Activated naive CD4-positive, alpha-beta T cell treated with anti-CD3 and anti-CD28 coated beads, Interleukin-2, amount 50 U/mL, for 16 hours (primary cell): ENCODE measurements around the gene XDH.

Experiments
- DNase-seq: peaks from one replicate; pipeline ENCODE4 v3.0.0-alpha.2; 2020

XDH gene

GRCh38 chr2:31363956-31364750, 50.4 kb downstream of the XDH start:
- DNase-seq = no peak

GRCh38 chr2:31362581-31362980, 52.0 kb downstream of the XDH start:
- DNase-seq = no peak

GRCh38 chr2:31359229-31359628, 55.3 kb downstream of the XDH start:
- no peak for DNase-seq

GRCh38 chr2:31354837-31355236, 59.7 kb downstream of the XDH start:
- DNase-seq = no peak

GRCh38 chr2:31353179-31353578, 61.4 kb downstream of the XDH start:
- DNase-seq = no peak

- DNase-seq = no peak
Measured at GRCh38 chr2:31349684-31350083, 64.9 kb downstream of the XDH start.

- no peak for DNase-seq
Measured at GRCh38 chr2:31349160-31349559, 65.4 kb downstream of the XDH start.

GRCh38 chr2:31348618-31349017, 65.9 kb downstream of the XDH start:
- no peak for DNase-seq

- DNase-seq = no peak
Measured at GRCh38 chr2:31347750-31348149, 66.8 kb downstream of the XDH start.

GRCh38 chr2:31347319-31347718, 67.2 kb downstream of the XDH start:
- no peak for DNase-seq

- no peak for DNase-seq
Measured at GRCh38 chr2:31344447-31344846, 70.1 kb downstream of the XDH start.

GRCh38 chr2:31341351-31341750, 73.2 kb downstream of the XDH start:
- no peak for DNase-seq

- no peak for DNase-seq
Measured at GRCh38 chr2:31339696-31340095, 74.8 kb downstream of the XDH start.

- DNase-seq = no peak
Measured at GRCh38 chr2:31337860-31338259, 76.7 kb downstream of the XDH start.

GRCh38 chr2:31337197-31337596, 77.3 kb downstream of the XDH start:
- no peak for DNase-seq

- no peak for DNase-seq
Measured at GRCh38 chr2:31335921-31336585, 78.5 kb downstream of the XDH start.

- no peak for DNase-seq
Measured at GRCh38 chr2:31334311-31335026, 80.1 kb downstream of the XDH start.

- DNase-seq = peak; percentile 73
Measured at GRCh38 chr2:31333527-31334183, 80.9 kb downstream of the XDH start.

- DNase-seq = no peak
Measured at GRCh38 chr2:31333046-31333445, 81.5 kb downstream of the XDH start.

- no peak for DNase-seq
Measured at GRCh38 chr2:31332521-31332920, 82.0 kb downstream of the XDH start.

- DNase-seq = no peak
Measured at GRCh38 chr2:31331156-31331555, 83.4 kb downstream of the XDH start.

GRCh38 chr2:31329081-31329625, 85.4 kb downstream of the XDH start:
- no peak for DNase-seq

GRCh38 chr2:31328026-31328425, 86.5 kb downstream of the XDH start:
- no peak for DNase-seq
